ENCODE results near the gene DCUN1D2.
A peak's percentile ranks its signal among the peaks of the same experiment; 100 is the strongest.

Gene DCUN1D2

DNA sequence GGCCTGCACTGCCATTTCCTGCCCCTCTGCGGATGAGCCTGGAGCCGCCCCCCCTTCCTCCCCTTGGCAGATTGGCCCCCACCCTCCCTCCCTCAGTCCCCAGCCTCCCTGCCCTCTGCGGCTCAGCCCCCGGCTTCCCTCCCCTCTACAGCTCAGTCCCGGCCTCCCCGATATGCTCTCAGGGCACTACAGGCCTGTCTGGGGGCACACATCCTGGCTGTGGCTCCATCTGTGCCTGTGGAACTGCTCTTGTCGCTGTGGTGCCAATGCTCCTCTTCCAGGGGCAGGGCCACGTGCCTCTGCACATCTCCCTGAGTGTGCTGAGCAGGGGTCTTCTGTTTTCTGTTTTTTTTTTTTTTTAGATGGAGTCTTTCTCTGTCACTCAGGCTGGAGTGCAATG lies 76.2 kb downstream of the DCUN1D2 start:
- TF ChIP-seq, protein P1, sequence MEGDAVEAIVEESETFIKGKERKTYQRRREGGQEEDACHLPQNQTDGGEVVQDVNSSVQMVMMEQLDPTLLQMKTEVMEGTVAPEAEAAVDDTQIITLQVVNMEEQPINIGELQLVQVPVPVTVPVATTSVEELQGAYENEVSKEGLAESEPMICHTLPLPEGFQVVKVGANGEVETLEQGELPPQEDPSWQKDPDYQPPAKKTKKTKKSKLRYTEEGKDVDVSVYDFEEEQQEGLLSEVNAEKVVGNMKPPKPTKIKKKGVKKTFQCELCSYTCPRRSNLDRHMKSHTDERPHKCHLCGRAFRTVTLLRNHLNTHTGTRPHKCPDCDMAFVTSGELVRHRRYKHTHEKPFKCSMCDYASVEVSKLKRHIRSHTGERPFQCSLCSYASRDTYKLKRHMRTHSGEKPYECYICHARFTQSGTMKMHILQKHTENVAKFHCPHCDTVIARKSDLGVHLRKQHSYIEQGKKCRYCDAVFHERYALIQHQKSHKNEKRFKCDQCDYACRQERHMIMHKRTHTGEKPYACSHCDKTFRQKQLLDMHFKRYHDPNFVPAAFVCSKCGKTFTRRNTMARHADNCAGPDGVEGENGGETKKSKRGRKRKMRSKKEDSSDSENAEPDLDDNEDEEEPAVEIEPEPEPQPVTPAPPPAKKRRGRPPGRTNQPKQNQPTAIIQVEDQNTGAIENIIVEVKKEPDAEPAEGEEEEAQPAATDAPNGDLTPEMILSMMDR (IDR thresholded peaks at IDR 0.05) = no peak
- Histone ChIP-seq H3K4me3 (peak overlapping the region; percentile 28), H3K27ac (peak overlapping the region; percentile 94 to 98)
- DNase-seq (ENCODE audit: low spot score) = no peak

DNA sequence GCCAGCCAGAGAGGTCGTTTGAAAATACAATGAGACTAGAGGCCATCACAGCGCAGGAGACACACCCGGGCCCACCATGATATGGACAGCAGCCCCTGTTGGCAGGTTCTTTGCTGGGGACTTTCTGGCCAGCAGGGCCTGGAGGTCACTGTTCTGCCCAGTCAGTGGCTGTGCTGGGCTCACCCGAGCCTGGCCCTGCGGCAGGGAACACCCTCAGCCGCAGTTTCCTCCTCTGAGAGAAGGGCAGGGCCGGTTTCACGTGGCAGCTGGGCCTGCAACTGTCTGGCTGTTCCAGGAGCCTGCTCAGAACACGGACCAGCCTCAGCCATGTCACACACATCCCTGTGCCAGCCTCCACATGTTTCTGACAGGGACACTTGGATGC lies 76.6 kb downstream of the DCUN1D2 start:
- TF ChIP-seq, protein P1 (IDR thresholded peaks at IDR 0.05) = no peak
- peak; percentile 92 for DNase-seq (ENCODE audit: low spot score)
- Histone ChIP-seq H3K27ac (peak overlapping the region; percentile 94 to 98), H3K4me3 (peak overlapping the region; percentile 28)

DNA sequence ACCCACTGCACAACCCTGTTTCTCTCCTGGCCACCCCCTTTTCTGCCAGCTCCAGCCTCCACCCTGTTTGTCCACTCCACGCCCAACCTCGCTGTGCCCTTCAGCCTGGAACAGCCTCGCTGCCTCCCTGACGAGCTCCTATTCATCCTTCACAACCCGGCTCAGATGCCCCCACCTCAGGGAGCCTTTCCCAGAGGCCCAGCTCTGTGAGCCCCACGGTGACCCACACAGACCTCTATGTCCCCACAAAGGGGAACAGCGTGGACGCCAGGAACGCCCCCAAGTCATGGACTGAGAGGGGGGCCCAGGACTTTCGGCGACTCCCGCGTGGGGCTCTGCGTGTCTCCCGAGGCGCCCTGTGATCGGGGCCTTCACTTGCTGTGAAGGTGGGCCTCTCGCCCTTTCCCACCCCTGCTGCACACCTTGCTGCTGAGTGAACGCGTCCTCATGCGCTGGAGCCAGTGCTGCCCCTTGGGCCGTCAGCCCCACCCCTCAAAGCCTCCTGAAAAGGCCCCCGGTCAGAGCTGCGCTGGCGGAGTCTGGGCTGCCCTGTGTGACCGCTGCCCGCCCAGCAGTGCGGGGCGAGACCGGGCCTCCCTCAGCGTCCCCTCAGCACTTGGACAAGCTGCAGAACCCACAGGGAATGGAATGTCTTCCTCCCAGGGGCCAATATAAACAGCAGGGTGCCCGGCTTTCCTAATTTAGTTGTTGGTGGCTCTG lies 77.2 kb downstream of the DCUN1D2 start:
- H3K4me3 ChIP-seq = peak overlapping the region; percentile 45
- H3K27ac ChIP-seq = peak overlapping the region; percentile 94 to 98
- no peak for DNase-seq (ENCODE audit: low spot score)
- TF ChIP-seq, protein P1 (IDR thresholded peaks at IDR 0.05) = no peak

DNA sequence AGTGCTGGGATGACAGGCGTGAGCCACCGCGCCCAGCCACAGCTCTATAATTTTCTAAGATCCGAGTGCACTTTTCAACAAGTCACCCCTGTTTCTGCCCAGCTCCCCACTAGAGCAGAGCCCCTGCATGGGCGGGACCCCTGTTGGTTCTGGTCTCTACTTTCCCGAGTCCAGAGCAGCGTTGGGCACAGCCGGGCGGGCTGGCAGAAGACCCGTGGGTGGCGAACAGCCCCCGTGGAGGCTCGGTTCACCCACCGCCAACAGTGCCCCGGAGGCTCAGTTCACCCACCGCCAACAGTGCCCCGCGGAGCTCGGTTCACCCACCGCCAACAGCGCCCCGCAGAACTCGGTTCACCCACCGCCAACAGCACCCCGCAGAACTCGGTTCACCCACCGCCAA lies 78.1 kb downstream of the DCUN1D2 start:
- peak overlapping the region; percentile 94 to 96 for H3K27ac ChIP-seq
- no peak overlapping the region for H3K4me3 ChIP-seq
- TF ChIP-seq, protein P1 (IDR thresholded peaks at IDR 0.05) = no peak
- DNase-seq (ENCODE audit: low spot score) = peak; percentile 59

DNA sequence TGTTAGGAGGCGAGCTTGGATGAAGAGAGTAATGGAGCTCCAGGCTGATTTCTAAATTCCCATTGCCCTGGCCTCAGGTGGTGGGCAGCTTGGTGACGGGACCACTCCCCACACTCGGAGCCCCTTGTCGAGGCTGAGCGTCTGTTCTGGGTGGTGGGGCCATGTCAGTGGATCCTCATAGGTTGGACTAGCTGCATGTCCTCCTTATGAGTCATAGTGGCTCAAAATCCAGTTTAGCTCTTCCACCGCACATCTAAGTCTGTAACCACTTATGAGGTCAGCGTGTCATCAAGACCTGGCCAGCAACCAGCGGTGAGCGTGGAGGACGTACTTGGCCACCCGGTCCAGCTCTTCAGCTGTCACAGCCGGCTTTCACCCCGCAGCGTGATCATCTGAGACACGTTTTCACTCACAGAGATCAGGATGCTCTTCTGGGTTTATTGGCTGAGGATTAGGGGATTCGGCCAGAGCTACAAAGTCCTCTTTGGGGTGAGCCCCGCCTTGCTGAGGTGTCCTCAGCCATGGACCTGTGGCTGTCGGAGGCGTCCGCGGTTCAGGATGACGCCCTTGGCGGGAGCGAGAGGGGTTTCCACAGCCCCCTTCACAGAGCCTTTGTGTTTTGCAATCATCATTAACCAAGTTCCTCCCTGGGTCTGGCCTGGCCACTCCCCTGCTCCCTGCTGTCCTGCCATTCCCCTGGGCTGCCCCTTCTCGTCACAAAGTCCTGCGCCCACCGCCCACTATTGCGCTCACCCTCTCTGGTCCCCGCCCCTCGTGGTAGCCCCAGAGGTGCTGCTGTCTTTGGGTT lies 79.1 kb downstream of the DCUN1D2 start:
- peak; percentile 88 for DNase-seq (ENCODE audit: low spot score)
- H3K27ac ChIP-seq = peak overlapping the region; percentile 94 to 96
- peak overlapping the region; percentile 61 for H3K4me3 ChIP-seq
- TF ChIP-seq, protein P1 (IDR thresholded peaks at IDR 0.05) = no peak

DNA sequence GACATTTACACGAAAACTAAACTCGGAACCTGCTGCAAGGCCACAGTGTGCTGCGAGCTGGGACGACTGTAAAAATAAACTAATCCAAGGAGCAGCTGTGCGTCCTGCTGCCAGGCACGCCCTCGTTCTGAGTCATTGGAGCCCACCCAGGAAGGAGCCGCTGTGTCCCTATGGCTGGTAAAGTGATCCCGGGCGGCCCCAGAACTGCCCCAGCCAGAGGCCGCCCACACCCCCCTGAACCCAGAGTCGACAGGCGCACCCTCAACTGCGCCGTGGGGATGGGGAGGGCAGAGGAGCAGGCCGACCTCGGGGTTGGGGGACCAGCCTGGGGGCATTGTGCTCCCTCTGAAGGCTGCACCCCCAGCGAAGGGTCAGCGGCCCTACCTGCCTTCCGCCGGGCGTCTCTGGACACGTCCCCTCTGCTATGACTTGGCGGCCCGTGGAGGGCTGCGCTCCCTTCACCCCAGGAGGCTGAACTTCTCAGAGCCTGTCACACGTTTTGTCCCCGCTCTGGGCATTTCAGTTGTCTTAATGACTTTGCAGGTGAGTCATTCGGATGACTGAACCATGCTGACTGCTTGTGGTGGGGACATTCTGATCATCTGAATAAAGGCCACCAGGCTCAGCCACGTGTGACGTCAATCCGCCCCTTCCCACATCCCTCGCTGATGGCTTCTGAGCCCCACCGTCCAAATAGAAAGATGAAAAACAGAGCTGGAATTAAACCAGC lies 79.9 kb downstream of the DCUN1D2 start:
- peak overlapping the region; percentile 61 for H3K4me3 ChIP-seq
- H3K27ac ChIP-seq = peak overlapping the region; percentile 94 to 96
- TF ChIP-seq, protein P1 (IDR thresholded peaks at IDR 0.05) = no peak
- peak; percentile 82 for DNase-seq (ENCODE audit: low spot score)

All from coronary artery (tissue), 2 donors.